K562 (cell line): Measurements from ENCODE around the gene NPTXR. TPM values are rescaled to one million over a fixed set of nuclear protein-coding genes. Genes with fewer than 3 reads are reported as not detected.

Experiments used
- CBFA2T2 ChIP-seq: fragments of 450-650 bp; conservative IDR thresholded peaks from 2 replicates; pipeline ENCODE4 v1.6.1; 2017; ENCODE audit warnings: mild to moderate bottlenecking
- CREB1 ChIP-seq, 2 experiments: sonication (generic) in 1 of 2; formaldehyde crosslinking in 1 of 2; IDR thresholded peaks; 2 replicates each; pipeline versions ENCODE4 v1.6.1 to v1.8.0; 2012 to 2022; ENCODE audit warnings: inconsistent platforms in 1 of 2, mild to moderate bottlenecking in 1 of 2, missing genetic modification reagents in 1 of 2, moderate library complexity in 1 of 2
- GATAD2A ChIP-seq: fragments of 450-650 bp; IDR thresholded peaks from 2 replicates; pipeline ENCODE4 v1.6.1; 2017
- GTF3C2 ChIP-seq: IDR thresholded peaks from 3 replicates; pipeline ENCODE4 v1.6.1; 2011; ENCODE audit warnings: borderline replicate concordance, mild to moderate bottlenecking, moderate library complexity; ENCODE audit not compliant: insufficient read length; ENCODE audit errors: extremely low read depth
- HMGXB4 ChIP-seq: sonication (generic); formaldehyde crosslinking; IDR thresholded peaks from 2 replicates; pipeline ENCODE4 v1.8.1; 2023; ENCODE audit warnings: mild to moderate bottlenecking, missing genetic modification reagents
- NFXL1 ChIP-seq: fragments of 450-650 bp; formaldehyde crosslinking; IDR thresholded peaks from 2 replicates; pipeline ENCODE4 v1.4.0; 2021; ENCODE audit warnings: mild to moderate bottlenecking
- PKNOX1 ChIP-seq: fragments of 450-650 bp; IDR thresholded peaks from 2 replicates; pipeline ENCODE4 v1.6.1; 2016
- RFX1 ChIP-seq: fragments of 450-650 bp; IDR thresholded peaks from 2 replicates; pipeline ENCODE4 v1.6.1; 2016; ENCODE audit warnings: mild to moderate bottlenecking, moderate library complexity
- SMAD2 ChIP-seq: fragments of 150-350 bp; IDR thresholded peaks from 2 replicates; pipeline ENCODE4 v1.6.1; 2014; ENCODE audit warnings: low read depth, mild to moderate bottlenecking, low read length
- SRF ChIP-seq, 2 experiments: fragments of 250-450, 450-650 bp in 1 of 2; sonication (Bioruptor Pico) in 1 of 2; sonication (generic) in 1 of 2; formaldehyde crosslinking; IDR thresholded peaks; 2 replicates each; pipeline versions ENCODE4 v1.5.0 to v1.5.1; 2020 to 2022; ENCODE audit warnings: mild to moderate bottlenecking in 1 of 2, missing genetic modification reagents in 1 of 2
- TEAD4 ChIP-seq, 2 experiments: sonication (generic) in 1 of 2; formaldehyde crosslinking in 1 of 2; IDR thresholded peaks; 2 replicates each; pipeline versions ENCODE4 v1.6.1 to v1.8.0; 2012 to 2022; ENCODE audit warnings: borderline replicate concordance in 1 of 2, inconsistent platforms in 1 of 2, low read length in 1 of 2, mild to moderate bottlenecking in 1 of 2, missing genetic modification reagents in 1 of 2
- ZNF407 ChIP-seq: fragments of 450-650 bp; IDR thresholded peaks from 2 replicates; pipeline ENCODE4 v1.6.1; 2016; ENCODE audit warnings: low read depth
- polyA plus RNA-seq, 8 experiments: library from polyadenylated mRNA; depleted of rRNA in 4 of 8; stranded (reverse) in 5 of 8; unstranded in 3 of 8; fragments of >200 nt; fragmentation: Nextera tagmentation in 2 of 8; fragmentation: Illumina TruSeq in 1 of 8; extraction: Ambion mirVana in 2 of 8; extraction: Trizol in 1 of 8; gene quantifications; 2 replicates each; pipeline versions ENCODE4 v1.2.1 to v1.2.3, GENCODE V29; 2011 to 2014; ENCODE audit warnings: inconsistent platforms in 1 of 8, missing spikeins in 1 of 8
- total RNA-seq, 7 experiments: library from RNA; depleted of rRNA in 6 of 7; stranded (reverse); fragments of >200 nt in 6 of 7; fragmentation: Illumina TruSeq in 2 of 7; extraction: Trizol in 2 of 7; gene quantifications; 2 replicates each; pipeline versions ENCODE4 v1.2.1 to v1.2.3, GENCODE V29; 2011 to 2021; ENCODE audit warnings: low replicate concordance in 1 of 7

NPTXR gene
- total and polyA plus RNA-seq, 9 of the 15 experiments (the other 6 are each of a cell fraction or from before 2014, with no cell fraction given) = 0.01 to 3.1 (median 1.1) TPM

- TF ChIP-seq ZNF407 (no peak), TEAD4 (IDR thresholded peaks at IDR 0.05; ENCODE audit: low read length) (no peak), TEAD4 (CRISPR knock-in tag; IDR thresholded peaks at IDR 0.05; ENCODE audit: borderline replicate concordance) (no peak), SMAD2 (no peak), CREB1 (IDR thresholded peaks at IDR 0.05) (no peak), CREB1 (CRISPR knock-in tag; IDR thresholded peaks at IDR 0.05) (0 out of 2 replicates have a peak, but pooled peaks have one; percentile 37), SRF (CRISPR knock-in tag; IDR thresholded peaks at IDR 0.05) (peak in 1 of 2 experiments; percentile 74; a peak in 1 of 4 replicates), PKNOX1 (peak; percentile 99), RFX1 (peak; percentile 91), NFXL1 (CRISPR knock-in tag) (no peak), HMGXB4 (CRISPR knock-in tag) (no peak), GATAD2A (no peak), CBFA2T2 (no peak), GTF3C2 (no peak)
These were observed 49.9 kb downstream of the NPTXR start, which contains the start of gene DNAL4 (continued) for GRCh38 chr22:38793721-38794466.
